CD14-positive monocyte (primary cell): Measurements from ENCODE around the gene CHI3L1. TPM values are rescaled to one million over a fixed set of nuclear protein-coding genes. Genes with fewer than 3 reads are reported as not detected.

ENCODE experiments used
- DNase-seq, 3 donors: peaks; one replicate each; pipeline ENCODE4 v3.0.0-alpha.2; 2011 to 2022
- H2AFZ ChIP-seq: 2 replicates; pipeline ENCODE4 v1.6.0; 2012; ENCODE audit warnings: mild to moderate bottlenecking, low read depth, low read length, inconsistent platforms; ENCODE audit not compliant: insufficient read depth, poor library complexity, severe bottlenecking
- H3K27ac ChIP-seq, 2 donors: 1 replicate in 1 of 2; 2 replicates in 1 of 2; pipeline ENCODE4 v1.5.1; 2012 to 2013; ENCODE audit warnings: low read length in 2 of 2, control low read depth in 1 of 2, inconsistent platforms in 1 of 2, low read depth in 1 of 2, mild to moderate bottlenecking in 1 of 2
- H3K27me3 ChIP-seq, 2 donors: one replicate each; pipeline versions ENCODE4 v1.6.0 to v1.6.1; 2011 to 2013; ENCODE audit warnings: low read length in 2 of 2; ENCODE audit not compliant: control insufficient read depth in 2 of 2, insufficient read depth in 2 of 2
- H3K36me3 ChIP-seq, 2 donors: replicated peaks in 1 of 2; 1 replicate in 1 of 2; 2 replicates in 1 of 2; pipeline versions ENCODE4 v1.5.1 to v1.6.1; 2012 to 2013; ENCODE audit warnings: low read length in 2 of 2, control low read depth in 1 of 2, inconsistent platforms in 1 of 2, mild to moderate bottlenecking in 1 of 2; ENCODE audit not compliant: insufficient read depth in 2 of 2, control insufficient read depth in 1 of 2
- H3K4me1 ChIP-seq, 2 donors: 1 replicate in 1 of 2; 2 replicates in 1 of 2; pipeline versions ENCODE4 v1.5.1 to v1.6.1; 2012 to 2013; ENCODE audit warnings: low read length in 2 of 2, control low read depth in 1 of 2, inconsistent platforms in 1 of 2, mild to moderate bottlenecking in 1 of 2, moderate library complexity in 1 of 2; ENCODE audit not compliant: insufficient read depth in 2 of 2, control insufficient read depth in 1 of 2
- H3K4me2 ChIP-seq: replicated peaks from 2 replicates; pipeline ENCODE3; 2012; ENCODE audit warnings: low read length, moderate library complexity, mild to moderate bottlenecking; ENCODE audit not compliant: poor library complexity, severe bottlenecking; ENCODE audit errors: extremely low read depth
- H3K4me3 ChIP-seq, 3 experiments: fragments of 200-600 bp in 1 of 3; sonication (generic) in 1 of 3; replicated peaks in 1 of 3; 1 replicate in 2 of 3; 2 replicates in 1 of 3; pipeline ENCODE4 v1.5.1; 2011 to 2013; ENCODE audit warnings: low read length in 3 of 3, mild to moderate bottlenecking in 3 of 3, control low read depth in 2 of 3, low read depth in 2 of 3, inconsistent platforms in 1 of 3, moderate library complexity in 1 of 3
- H3K79me2 ChIP-seq: 2 replicates; pipeline ENCODE4 v1.6.0; 2012; ENCODE audit warnings: mild to moderate bottlenecking, control low read depth, inconsistent platforms, low read length, moderate library complexity; ENCODE audit not compliant: insufficient read depth
- H3K9ac ChIP-seq: 2 replicates; pipeline ENCODE4 v1.6.0; 2017; ENCODE audit warnings: low read length, mild to moderate bottlenecking; ENCODE audit not compliant: insufficient read depth, poor library complexity, severe bottlenecking
- H3K9me3 ChIP-seq, 2 donors: replicated peaks in 1 of 2; 1 replicate in 1 of 2; 2 replicates in 1 of 2; pipeline versions ENCODE4 v1.5.1 to v1.6.1; 2012 to 2013; ENCODE audit warnings: low read length in 2 of 2, control low read depth in 1 of 2; ENCODE audit not compliant: control insufficient read depth in 1 of 2, insufficient read depth in 1 of 2
- H4K20me1 ChIP-seq: 2 replicates; pipeline ENCODE4 v1.6.0; 2012; ENCODE audit warnings: mild to moderate bottlenecking, low read length, control low read depth, moderate library complexity; ENCODE audit not compliant: insufficient read depth
- H3K27ac Mint-ChIP-seq, 7 donors: one replicate each; pipeline ENCODE4 v1.8.0; 2020; ENCODE audit warnings: mild to moderate bottlenecking in 7 of 7, mixed read lengths in 7 of 7, moderate library complexity in 6 of 7, inconsistent platforms in 2 of 7
- H3K27me3 Mint-ChIP-seq, 3 donors: one replicate each; pipeline ENCODE4 v1.8.0; 2021 to 2022; ENCODE audit warnings: low read depth in 3 of 3, mild to moderate bottlenecking in 3 of 3, mixed read lengths in 3 of 3, moderate library complexity in 3 of 3, inconsistent platforms in 1 of 3
- H3K36me3 Mint-ChIP-seq, 2 donors: one replicate each; pipeline ENCODE4 v1.8.0; 2020; ENCODE audit warnings: mixed read lengths in 2 of 2, inconsistent platforms in 1 of 2, mild to moderate bottlenecking in 1 of 2
- H3K4me1 Mint-ChIP-seq: one replicate; pipeline ENCODE4 v1.8.0; 2020; ENCODE audit warnings: mild to moderate bottlenecking, mixed read lengths
- H3K4me3 Mint-ChIP-seq, 2 donors: one replicate each; pipeline ENCODE4 v1.8.0; 2020; ENCODE audit warnings: mild to moderate bottlenecking in 2 of 2, mixed read lengths in 2 of 2, moderate library complexity in 1 of 2
- H3K9me3 Mint-ChIP-seq, 7 donors: one replicate each; pipeline ENCODE4 v1.8.0; 2020 to 2022; ENCODE audit warnings: mixed read lengths in 7 of 7, mild to moderate bottlenecking in 6 of 7, moderate library complexity in 6 of 7, inconsistent platforms in 2 of 7
- CTCF ChIP-seq: fragments of 200-600 bp; IDR thresholded peaks from one replicate; pipeline ENCODE4 v1.8.0; 2022; ENCODE audit warnings: antibody characterized with exemption, mild to moderate bottlenecking
- WGBS: methylation state at CpG from one replicate; pipeline ENCODE4 v1.1.5; 2013; ENCODE audit warnings: missing lambda C conversion rate; ENCODE audit not compliant: insufficient coverage; 5-methylcytosine and 5-hydroxymethylcytosine counted together
- intact Hi-C, 2 donors: fragments of 100-400 bp; cut with micrococcal nuclease; formaldehyde crosslinking; loops; one replicate each; pipeline versions ENCODE4 v1.15.0 to v1.15.1; 2023
- polyA plus RNA-seq, 3 donors: library from polyadenylated mRNA; depleted of rRNA in 1 of 3; unstranded in 2 of 3; stranded (reverse) in 1 of 3; fragments of 300-500 nt in 2 of 3; fragments of >200 nt in 1 of 3; fragmentation: Illumina TruSeq in 2 of 3; gene quantifications; 1 replicate in 2 of 3; 2 replicates in 1 of 3; pipeline ENCODE4 v1.2.3, GENCODE V29; 2012 to 2021

Gene CHI3L1
- polyA plus RNA-seq, 3 donors: 0.37 to 0.44 (median 0.43) TPM

GRCh38 chr1:203148127-203148526 lies 38.4 kb downstream of the CHI3L1 start:
- Histone ChIP-seq H4K20me1 (no peaks in the 10 kb centered on the region), H3K4me1 (no peaks in the 10 kb centered on the region), H3K27me3 (peaks cover 0 to 4% of the 10 kb centered on the region in 2 donors), H3K9me3 (no peaks in the 10 kb centered on the region), H3K4me2 (no peak overlapping the region), H3K79me2 (no peaks in the 10 kb centered on the region), H3K27ac (no peak overlapping the region), H2AFZ (no peak overlapping the region), H3K9ac (no peak overlapping the region), H3K4me3 (no peak overlapping the region), H3K36me3 (no peaks in the 10 kb centered on the region)
- intact Hi-C loops: no loop called here
- no peaks in the 10 kb centered on the region for H3K36me3 Mint-ChIP-seq
- H3K27me3 Mint-ChIP-seq: peaks cover 9 to 32% (median 15%) of the 10 kb centered on the region in 3 donors
- no peak overlapping the region for H3K4me3 Mint-ChIP-seq
- WGBS: 100% methylated on average over 4 of the region's 5 CpGs
- no peak overlapping the region for H3K27ac Mint-ChIP-seq
- DNase-seq: no peak
- no peaks in the 10 kb centered on the region for H3K9me3 Mint-ChIP-seq
- peaks cover 3% of the 10 kb centered on the region for H3K4me1 Mint-ChIP-seq
- peak; percentile 18 for TF ChIP-seq CTCF

- Mint-ChIP-seq H3K27me3 (peaks cover 11 to 28% (median 12%) of the 10 kb centered on the region in 3 donors), H3K36me3 (no peaks in the 10 kb centered on the region), H3K4me3 (no peak overlapping the region), H3K27ac (no peak overlapping the region), H3K9me3 (no peaks in the 10 kb centered on the region), H3K4me1 (peaks cover 3% of the 10 kb centered on the region)
- Histone ChIP-seq H3K4me2 (no peak overlapping the region), H2AFZ (no peak overlapping the region), H3K4me3 (no peak overlapping the region), H3K79me2 (no peaks in the 10 kb centered on the region), H3K9ac (no peak overlapping the region), H4K20me1 (no peaks in the 10 kb centered on the region), H3K27me3 (peaks cover 0 to 4% of the 10 kb centered on the region in 2 donors), H3K4me1 (no peaks in the 10 kb centered on the region), H3K36me3 (no peaks in the 10 kb centered on the region), H3K27ac (no peak overlapping the region), H3K9me3 (peaks cover 0 to 2% of the 10 kb centered on the region in 2 donors)
- no peak for DNase-seq
- 96% methylated on average over 4 of the region's 5 CpGs for WGBS
- no peak for TF ChIP-seq CTCF
- intact Hi-C loops: no loop called here
Observed at GRCh38 chr1:203147376-203147775, 39.1 kb downstream of the CHI3L1 start.
